ENCODE measurements around the gene DENND1A.
"Not testable (repeated sequence)": the region's sequence is repeated elsewhere in the genome, so short reads cannot be mapped to it uniquely, and the experiment has no call there.

DENND1A gene

GRCh38 chr9:123914517-123915196, 15.3 kb downstream of the DENND1A start:
- no peak for DNase-seq

DNA sequence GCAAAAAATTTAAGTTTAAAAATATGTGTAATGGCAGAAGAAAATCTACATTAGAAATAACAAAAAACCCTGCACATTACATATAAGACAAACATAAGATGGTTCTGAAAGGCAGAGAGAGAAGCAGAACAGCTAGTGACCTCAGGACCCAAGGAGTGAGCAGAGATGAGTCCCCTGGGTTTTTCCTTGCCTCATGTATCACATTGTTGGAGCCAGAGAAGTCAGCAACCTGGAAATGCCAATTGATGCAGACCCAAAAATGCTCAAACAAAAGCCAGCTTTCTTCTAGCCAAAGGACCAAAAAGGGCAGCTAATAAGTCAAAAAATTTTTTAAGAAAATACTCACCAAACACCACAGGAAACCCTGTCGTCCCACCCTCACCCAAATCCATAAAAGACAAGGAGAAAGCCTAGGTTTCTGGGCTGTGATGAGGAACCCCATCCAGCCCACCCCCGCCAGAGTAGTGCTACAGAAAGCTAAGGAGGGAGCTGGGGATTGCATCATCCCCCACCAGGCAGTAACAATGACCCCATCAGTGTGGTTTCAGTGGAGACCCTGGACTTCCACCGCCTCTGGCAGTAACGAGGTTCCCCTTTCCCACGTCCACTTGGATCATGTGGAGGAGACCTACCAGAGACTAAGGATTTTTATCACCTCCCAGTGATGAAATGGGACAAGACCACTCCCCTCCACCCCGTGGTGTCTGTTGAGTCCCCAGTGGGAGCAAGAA, 17.6 kb downstream of the DENND1A start:
- no peak for DNase-seq

DNA sequence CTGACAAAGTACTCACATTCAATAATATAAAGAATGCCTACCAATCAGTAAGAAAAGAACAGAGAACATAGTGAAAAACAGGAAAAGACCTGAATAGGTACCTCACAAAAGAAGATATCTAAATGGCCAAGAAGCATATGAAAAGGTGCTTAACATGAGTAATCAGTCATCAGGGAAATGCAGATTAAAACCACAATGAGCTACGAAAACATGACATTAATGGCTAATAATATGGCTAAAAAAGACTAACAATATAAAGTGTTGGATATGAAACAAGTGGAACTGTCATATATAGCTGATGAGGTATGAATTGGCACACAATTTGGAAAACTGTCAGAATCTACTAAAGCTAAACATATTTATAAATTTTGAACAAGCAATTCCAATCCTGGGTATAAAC, 18.9 kb downstream of the DENND1A start:
- no peak for DNase-seq

GRCh38 chr9:123909192-123909591, 20.7 kb downstream of the DENND1A start:
- not testable (repeated sequence) for DNase-seq

- DNase-seq, result not testable (repeated sequence)
These were observed 26.4 kb downstream of the DENND1A start for GRCh38 chr9:123903550-123903949.

GRCh38 chr9:123894822-123895221, 35.1 kb downstream of the DENND1A start:
- DNase-seq, result no peak

- no peak for DNase-seq
These were observed 36.0 kb downstream of the DENND1A start for GRCh38 chr9:123893831-123894460.

GRCh38 chr9:123893115-123893514, 36.8 kb downstream of the DENND1A start:
- no peak for DNase-seq

GRCh38 chr9:123887837-123888236, 42.1 kb downstream of the DENND1A start:
- no peak for DNase-seq

DNA sequence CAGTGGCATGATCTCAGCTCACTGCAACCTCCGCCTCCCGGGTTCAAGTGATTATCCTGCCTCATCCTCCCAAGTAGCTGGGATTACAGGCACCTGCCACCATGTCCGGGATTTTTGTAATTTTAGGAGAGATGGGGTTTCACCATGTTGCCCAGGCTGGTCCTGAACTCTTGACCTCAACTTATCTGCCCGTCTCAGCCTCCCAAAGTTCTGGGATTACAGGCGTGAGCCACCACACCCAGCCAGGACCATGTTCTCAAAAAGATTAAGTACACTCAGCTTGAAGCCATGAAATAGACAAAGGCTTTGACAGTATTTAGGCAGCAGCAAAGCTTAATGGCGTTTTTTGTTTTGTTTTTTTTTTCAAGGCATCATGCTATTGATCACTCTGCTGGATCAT, 44.1 kb downstream of the DENND1A start:
- DNase-seq, result not testable (repeated sequence)

DNA sequence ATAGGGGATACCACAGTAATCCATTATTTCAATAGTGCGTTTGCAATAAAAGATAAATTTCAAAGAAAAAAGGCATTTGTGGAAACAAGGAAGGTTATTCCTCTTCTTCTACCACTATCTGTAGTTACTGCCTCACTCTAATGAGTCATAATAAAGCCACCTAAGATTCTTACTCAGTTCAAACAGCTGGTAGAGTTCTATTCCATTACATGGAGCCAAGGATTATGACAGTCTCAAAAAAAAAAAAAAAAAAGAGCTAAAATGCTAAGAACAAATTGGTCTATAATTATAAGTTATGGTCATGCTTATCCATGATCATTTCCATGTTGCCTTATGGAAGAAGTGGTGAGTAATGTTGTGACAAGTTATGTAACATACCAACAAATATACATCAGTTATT, 46.3 kb downstream of the DENND1A start:
- DNase-seq, result no peak

DNA sequence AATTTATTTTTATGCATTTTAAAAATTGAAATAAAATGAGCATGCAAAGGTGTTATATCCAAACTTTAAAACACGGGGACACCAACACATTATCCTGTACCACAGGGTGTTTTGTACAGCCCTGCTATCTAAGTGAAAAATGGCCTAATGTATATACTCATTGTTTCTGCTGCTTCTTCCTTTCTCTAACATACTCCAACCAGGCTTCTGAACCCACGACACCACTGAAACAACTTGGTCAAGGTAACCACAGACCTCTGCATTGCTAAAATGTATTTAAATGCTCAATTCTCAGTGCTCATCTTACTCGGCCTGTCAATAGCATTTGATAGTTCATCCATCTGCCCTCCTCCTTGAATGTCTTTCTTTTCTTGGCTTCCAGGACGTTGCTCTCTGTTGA, 48.3 kb downstream of the DENND1A start:
- DNase-seq, result no peak

GRCh38 chr9:123880420-123880819, 49.5 kb downstream of the DENND1A start:
- DNase-seq, result no peak

GRCh38 chr9:123876750-123877149, 53.2 kb downstream of the DENND1A start:
- no peak for DNase-seq

DNA sequence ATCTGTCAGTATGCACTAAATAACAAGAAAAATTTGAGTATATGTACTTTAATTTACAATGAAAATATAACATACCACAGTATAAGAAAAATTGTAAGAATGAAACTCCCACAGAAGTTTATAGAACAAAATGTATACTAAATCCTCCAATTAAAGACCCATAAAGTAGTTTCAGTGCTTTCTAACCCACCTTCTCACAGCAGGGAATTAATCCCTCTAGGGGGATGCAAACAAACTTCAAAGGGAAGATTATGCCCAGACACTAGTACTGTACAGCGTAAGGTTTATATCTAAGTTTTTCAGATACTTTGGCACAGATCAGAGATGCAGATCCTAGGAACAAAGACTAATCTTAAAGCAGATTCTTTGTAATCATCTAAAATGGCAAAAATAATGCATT, 57.2 kb downstream of the DENND1A start:
- DNase-seq, result no peak

DNA sequence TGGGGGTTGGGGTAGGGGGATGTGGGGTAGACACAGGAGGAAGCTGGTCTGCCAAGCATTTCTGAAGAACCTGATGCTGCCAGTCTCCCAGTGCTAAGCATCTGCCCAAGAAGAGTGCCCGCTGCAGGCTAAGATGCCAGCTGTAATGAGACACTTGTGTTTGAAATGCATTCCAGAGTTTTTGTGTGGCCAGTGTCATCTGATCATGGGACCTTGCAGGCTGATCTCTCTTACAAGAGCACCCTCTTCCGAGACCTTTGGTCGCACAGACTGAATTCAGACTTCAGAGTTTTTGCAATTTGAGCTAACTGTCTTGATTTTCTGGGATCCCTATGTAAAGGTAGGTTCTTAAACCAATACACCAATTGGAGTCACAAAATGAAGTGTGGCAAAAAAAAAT, 58.1 kb downstream of the DENND1A start:
- DNase-seq, result no peak

DNA sequence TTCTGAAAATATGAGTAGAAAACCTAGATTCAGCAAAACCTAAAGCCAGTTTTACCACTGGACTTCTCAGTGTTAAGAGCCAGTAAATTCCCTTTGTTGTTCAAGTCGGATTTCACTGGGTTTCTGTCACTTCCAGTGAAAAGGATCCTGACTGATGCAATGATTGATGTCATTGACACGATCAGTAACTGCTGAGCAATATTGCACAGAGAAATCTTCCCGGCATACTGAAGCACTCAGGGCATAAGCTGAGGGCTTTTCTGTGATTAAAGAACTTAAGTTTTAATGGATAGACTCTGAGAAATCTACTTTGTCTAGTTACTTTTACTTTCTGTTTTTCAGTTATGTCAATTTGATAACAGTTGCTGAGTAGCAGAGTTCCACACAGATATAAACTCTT, 61.9 kb downstream of the DENND1A start:
- no peak for DNase-seq

DNA sequence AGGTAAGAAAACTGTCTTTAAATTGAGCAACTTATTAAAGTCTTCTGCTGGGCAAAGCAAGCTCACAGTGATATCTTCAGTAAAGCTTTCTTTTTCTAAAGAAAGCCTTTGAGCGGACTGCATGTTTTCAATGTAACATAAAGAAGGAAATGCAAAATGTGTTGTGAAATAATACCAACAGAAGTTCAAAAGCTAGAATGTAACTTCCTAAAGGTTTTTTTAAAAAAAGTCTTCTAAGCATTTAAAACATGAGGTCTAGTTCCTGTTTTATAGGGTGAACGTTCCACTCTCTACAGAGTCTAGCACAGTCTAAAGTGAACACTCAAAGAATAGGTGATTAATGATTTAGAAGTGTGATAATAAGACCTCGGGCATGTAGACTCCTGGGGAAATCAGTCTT, 62.9 kb downstream of the DENND1A start:
- DNase-seq, result peak; percentile 95

DNA sequence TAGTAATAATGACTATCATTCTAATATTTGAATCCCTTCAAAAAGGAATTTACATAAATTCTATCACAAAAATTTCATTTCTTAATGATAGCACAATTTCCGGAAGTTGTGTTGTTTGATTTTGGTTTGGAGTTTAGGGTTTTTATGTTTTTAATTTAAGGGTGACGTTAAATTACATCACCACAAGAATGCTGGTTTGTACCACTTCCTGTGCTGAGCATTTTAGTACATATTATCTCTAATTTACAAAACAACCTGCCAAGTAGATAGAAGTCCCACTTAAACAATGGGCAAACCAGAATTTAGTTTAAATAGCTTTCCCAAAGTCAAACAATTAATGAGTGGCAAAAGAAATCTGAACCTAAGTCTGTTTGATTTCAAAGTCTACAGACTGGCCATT, 63.4 kb downstream of the DENND1A start:
- DNase-seq, result peak in 1 of 2 experiments; percentile 12

- DNase-seq, result peak in 1 of 2 experiments; percentile 14
These were observed 64.5 kb downstream of the DENND1A start for GRCh38 chr9:123865226-123866000.

GRCh38 chr9:123864251-123864650, 65.7 kb downstream of the DENND1A start:
- no peak for DNase-seq

GRCh38 chr9:123863164-123863855, 66.6 kb downstream of the DENND1A start:
- DNase-seq, result no peak

DNA sequence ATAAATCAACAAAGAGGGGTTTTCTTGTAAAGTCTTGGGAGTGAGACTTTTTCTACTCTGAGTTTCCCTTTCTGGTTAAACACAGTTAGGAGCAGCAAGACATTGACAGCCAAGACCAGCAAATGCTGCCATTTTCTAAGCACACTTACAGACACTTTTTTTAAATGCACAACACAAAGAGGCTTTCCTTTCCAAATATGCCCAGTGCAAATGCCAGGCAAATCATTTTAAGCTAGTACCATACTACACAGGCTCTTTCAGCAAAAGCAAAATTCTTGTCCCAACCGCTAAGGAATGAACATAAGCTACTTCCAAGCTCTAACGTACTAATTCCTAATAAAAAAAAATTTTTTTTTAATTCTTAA, 68.2 kb downstream of the DENND1A start:
- no peak for DNase-seq

Measured in AML-193 (cell line).